H9 (cell line): ENCODE data around the gene ACTL7B. TPM values are rescaled to one million over a fixed set of nuclear protein-coding genes. Genes with fewer than 3 reads are reported as not detected.

Experiments
- DNase-seq: peaks from one replicate; pipeline ENCODE4 v3.0.0-alpha.2; 2017
- H2AFZ ChIP-seq: one replicate; pipeline ENCODE4 v1.6.1; 2013; ENCODE audit warnings: mild to moderate bottlenecking, low read length, control low read depth, moderate library complexity
- H2AK5ac ChIP-seq: 2 replicates; pipeline ENCODE4 v1.6.1; 2013; ENCODE audit warnings: low read length, control low read depth, mixed read lengths; ENCODE audit not compliant: insufficient read length
- H2BK120ac ChIP-seq: one replicate; pipeline ENCODE4 v1.6.1; 2013; ENCODE audit warnings: low read depth, mild to moderate bottlenecking, low read length, control low read depth, inconsistent platforms; ENCODE audit not compliant: poor library complexity, severe bottlenecking
- H2BK12ac ChIP-seq: 2 replicates; pipeline ENCODE4 v1.6.1; 2013; ENCODE audit warnings: low read length, control low read depth, mixed read lengths, low read depth; ENCODE audit not compliant: insufficient read length
- H2BK15ac ChIP-seq: 2 replicates; pipeline ENCODE4 v1.6.1; 2013; ENCODE audit warnings: low read depth, low read length, control low read depth
- H2BK20ac ChIP-seq: one replicate; pipeline ENCODE4 v1.6.1; 2013; ENCODE audit warnings: low read depth, mild to moderate bottlenecking, low read length, control low read depth, inconsistent platforms; ENCODE audit not compliant: poor library complexity, severe bottlenecking
- H2BK5ac ChIP-seq: 2 replicates; pipeline ENCODE4 v1.6.1; 2013; ENCODE audit warnings: low read length, control low read depth, mixed read lengths; ENCODE audit not compliant: insufficient read length
- H3K14ac ChIP-seq: 2 replicates; pipeline ENCODE4 v1.6.1; 2013; ENCODE audit warnings: low read length, control low read depth; ENCODE audit not compliant: insufficient read depth
- H3K18ac ChIP-seq: 2 replicates; pipeline ENCODE4 v1.6.1; 2013; ENCODE audit warnings: low read depth, mild to moderate bottlenecking, mixed read lengths, low read length, control low read depth; ENCODE audit not compliant: insufficient read length
- H3K23ac ChIP-seq: 2 replicates; pipeline ENCODE4 v1.6.1; 2013; ENCODE audit warnings: low read length, control low read depth, mixed read lengths, low read depth; ENCODE audit not compliant: insufficient read length
- H3K23me2 ChIP-seq: 2 replicates; pipeline ENCODE4 v1.6.1; 2013; ENCODE audit warnings: low read depth, mild to moderate bottlenecking, mixed read lengths, low read length, control low read depth; ENCODE audit not compliant: insufficient read length, poor library complexity, severe bottlenecking
- H3K27ac ChIP-seq: 2 replicates; pipeline ENCODE4 v1.5.1; 2013; ENCODE audit warnings: low read length, control low read depth, mixed read lengths, low read depth; ENCODE audit not compliant: insufficient read length
- H3K27me3 ChIP-seq: 2 replicates; pipeline ENCODE4 v1.6.1; 2013; ENCODE audit warnings: low read length, control low read depth, inconsistent platforms; ENCODE audit not compliant: insufficient read depth
- H3K4ac ChIP-seq: 2 replicates; pipeline ENCODE4 v1.6.1; 2013; ENCODE audit warnings: low read depth, mild to moderate bottlenecking, control low read depth, inconsistent platforms, low read length, moderate library complexity
- H3K4me1 ChIP-seq: 2 replicates; pipeline ENCODE4 v1.6.1; 2013; ENCODE audit warnings: low read length, control low read depth, inconsistent platforms; ENCODE audit not compliant: insufficient read depth
- H3K4me2 ChIP-seq: 2 replicates; pipeline ENCODE4 v1.6.1; 2013; ENCODE audit warnings: low read length, control low read depth, mixed read lengths; ENCODE audit not compliant: insufficient read length, insufficient read depth
- H3K56ac ChIP-seq: 2 replicates; pipeline ENCODE4 v1.6.1; 2013; ENCODE audit warnings: low read depth, mild to moderate bottlenecking, mixed read lengths, low read length, control low read depth; ENCODE audit not compliant: insufficient read length
- H3K79me1 ChIP-seq: 2 replicates; pipeline ENCODE4 v1.6.1; 2013; ENCODE audit warnings: low read depth, mild to moderate bottlenecking, moderate library complexity, low read length, control low read depth, inconsistent platforms; ENCODE audit not compliant: insufficient read depth, poor library complexity, severe bottlenecking
- H3K79me2 ChIP-seq: 2 replicates; pipeline ENCODE4 v1.6.1; 2013; ENCODE audit warnings: low read length, control low read depth, inconsistent platforms; ENCODE audit not compliant: insufficient read depth
- H3K9ac ChIP-seq: 2 replicates; pipeline ENCODE4 v1.6.1; 2013; ENCODE audit warnings: low read length, control low read depth, mixed read lengths; ENCODE audit not compliant: insufficient read length; ENCODE audit errors: extremely low read depth
- H3K9me3 ChIP-seq: one replicate; pipeline ENCODE4 v1.6.1; 2013; ENCODE audit warnings: low read depth, low read length, inconsistent platforms; ENCODE audit not compliant: control insufficient read depth
- H3T11ph ChIP-seq: one replicate; pipeline ENCODE4 v1.6.1; 2013; ENCODE audit warnings: mild to moderate bottlenecking, low read length, control low read depth, inconsistent platforms
- H4K20me1 ChIP-seq: one replicate; pipeline ENCODE4 v1.6.1; 2013; ENCODE audit not compliant: control insufficient read depth, insufficient read length, insufficient read depth
- H4K5ac ChIP-seq: 2 replicates; pipeline ENCODE4 v1.6.1; 2013; ENCODE audit warnings: low read depth, mild to moderate bottlenecking, mixed read lengths, low read length, control low read depth; ENCODE audit not compliant: insufficient read length
- H4K8ac ChIP-seq: replicated peaks from 2 replicates; pipeline ENCODE4 v1.6.1; 2013; ENCODE audit warnings: low read length, control low read depth, mixed read lengths, low read depth; ENCODE audit not compliant: insufficient read length
- H4K91ac ChIP-seq: 2 replicates; pipeline ENCODE4 v1.6.1; 2013; ENCODE audit warnings: low read depth, mild to moderate bottlenecking, moderate library complexity, mixed read lengths, low read length, control low read depth; ENCODE audit not compliant: insufficient read length
- H3K27ac Mint-ChIP-seq, 3 experiments: 2 replicates in 2 of 3; 3 replicates in 1 of 3; pipeline ENCODE4 v1.8.0; 2020 to 2021; ENCODE audit warnings: mixed read lengths in 3 of 3, mild to moderate bottlenecking in 1 of 3, moderate library complexity in 1 of 3
- H3K27me3 Mint-ChIP-seq: 2 replicates; pipeline ENCODE4 v1.8.0; 2021; ENCODE audit warnings: low read depth, mild to moderate bottlenecking, moderate library complexity, mixed read lengths
- H3K36me3 Mint-ChIP-seq, 3 experiments: 2 replicates in 2 of 3; 3 replicates in 1 of 3; pipeline ENCODE4 v1.8.0; 2020 to 2021; ENCODE audit warnings: low read depth in 3 of 3, mixed read lengths in 3 of 3; ENCODE audit not compliant: insufficient read depth in 1 of 3
- H3K4me1 Mint-ChIP-seq, 2 experiments: 2 replicates each; pipeline ENCODE4 v1.8.0; 2020; ENCODE audit warnings: mixed read lengths in 2 of 2
- H3K4me3 Mint-ChIP-seq, 2 experiments: 2 replicates in 1 of 2; 3 replicates in 1 of 2; pipeline ENCODE4 v1.8.0; 2020 to 2021; ENCODE audit warnings: mild to moderate bottlenecking in 2 of 2, mixed read lengths in 2 of 2, moderate library complexity in 1 of 2
- H3K9me3 Mint-ChIP-seq, 2 experiments: 2 replicates in 1 of 2; 3 replicates in 1 of 2; pipeline ENCODE4 v1.8.0; 2020; ENCODE audit warnings: mild to moderate bottlenecking in 2 of 2, mixed read lengths in 2 of 2, moderate library complexity in 1 of 2
- CTCF ChIP-seq: fragments of 200-600 bp; sonication (generic); conservative IDR thresholded peaks from 3 replicates; pipeline ENCODE4 v1.8.0; 2021; ENCODE audit warnings: antibody characterized with exemption, mild to moderate bottlenecking
- WGBS: extraction: QIAGEN DNeasy Blood & Tissue Kit; methylation state at CpG from one replicate; pipeline ENCODE4 v1.1.7; 2013; ENCODE audit warnings: missing lambda C conversion rate, low lambda C conversion rate, mixed read lengths; ENCODE audit not compliant: insufficient read length; ENCODE audit errors: extremely low coverage; 5-methylcytosine and 5-hydroxymethylcytosine counted together
- total RNA-seq: library from RNA; stranded (reverse); gene quantifications from 2 replicates; pipeline ENCODE4 v1.2.1, GENCODE V29; 2021

Gene ACTL7B
- total RNA-seq, 1 experiment from 2014 or later: 0.09 TPM

- Histone ChIP-seq H2BK12ac (no peak overlapping the region), H3K79me2 (no peaks in the 10 kb centered on the region), H3K4me2 (no peak overlapping the region), H3K27me3 (no peaks in the 10 kb centered on the region), H3K14ac (no peak overlapping the region), H2AFZ (no peak overlapping the region), H2BK5ac (no peak overlapping the region), H4K91ac (no peak overlapping the region), H3K4ac (no peak overlapping the region), H3K27ac (no peak overlapping the region), H2BK120ac (no peak overlapping the region), H2BK15ac (no peak overlapping the region), H4K5ac (no peak overlapping the region), H2BK20ac (no peak overlapping the region), H3K4me1 (no peaks in the 10 kb centered on the region), H3K23me2 (no peaks in the 10 kb centered on the region), H3K79me1 (no peaks in the 10 kb centered on the region), H4K20me1 (no peaks in the 10 kb centered on the region), H3K23ac (no peak overlapping the region), H3K9me3 (no peaks in the 10 kb centered on the region), H3T11ph (no peak overlapping the region), H3K56ac (no peak overlapping the region), H3K18ac (no peak overlapping the region), H2AK5ac (no peak overlapping the region), H4K8ac (no peak overlapping the region), H3K9ac (no peak overlapping the region)
- Mint-ChIP-seq H3K27me3 (no peaks in the 10 kb centered on the region), H3K27ac (no peak overlapping the region), H3K4me3 (no peak overlapping the region), H3K9me3 (no peaks in the 10 kb centered on the region), H3K4me1 (no peaks in the 10 kb centered on the region), H3K36me3 (peaks cover 14 to 75% (median 73%) of the 10 kb centered on the region in 3 experiments; a peak in 6 of 7 replicates)
- WGBS: no CpG with 5 or more reads among the region's 5 CpGs
- no peak for TF ChIP-seq CTCF
- DNase-seq: no peak
Observed at GRCh38 chr9:108876425-108876824, 20.6 kb upstream of the ACTL7B start.
